Ectodermal cell (in vitro differentiated cells): Measurements from ENCODE around the gene PFKL.

ENCODE experiments used
- H3K27ac ChIP-seq: 2 replicates; pipeline ENCODE4 v1.7.0; 2013; ENCODE audit warnings: mild to moderate bottlenecking, low read depth, low read length; ENCODE audit not compliant: insufficient read depth, poor library complexity, severe bottlenecking
- H3K27me3 ChIP-seq: 2 replicates; pipeline ENCODE4 v1.7.0; 2013; ENCODE audit warnings: mild to moderate bottlenecking, low read length; ENCODE audit not compliant: insufficient read depth, control insufficient read depth, poor library complexity, severe bottlenecking
- H3K36me3 ChIP-seq: one replicate; pipeline ENCODE4 v1.7.0; 2013; ENCODE audit warnings: low read length; ENCODE audit not compliant: control insufficient read depth, insufficient read depth
- H3K4me1 ChIP-seq: one replicate; pipeline ENCODE4 v1.7.0; 2013; ENCODE audit warnings: low read length; ENCODE audit not compliant: control insufficient read depth, insufficient read depth
- H3K4me3 ChIP-seq: 2 replicates; pipeline ENCODE4 v1.7.0; 2013; ENCODE audit warnings: low read depth, low read length, control low read depth; ENCODE audit not compliant: insufficient read depth
- H3K9me3 ChIP-seq: 2 replicates; pipeline ENCODE4 v1.7.0; 2013; ENCODE audit warnings: mild to moderate bottlenecking, low read length, moderate library complexity; ENCODE audit not compliant: control insufficient read depth
- WGBS, 2 experiments: methylation state at CpG; one replicate each; pipeline ENCODE4 v1.1.7; 2013; ENCODE audit warnings: missing lambda C conversion rate in 2 of 2; 5-methylcytosine and 5-hydroxymethylcytosine counted together

PFKL gene

DNA sequence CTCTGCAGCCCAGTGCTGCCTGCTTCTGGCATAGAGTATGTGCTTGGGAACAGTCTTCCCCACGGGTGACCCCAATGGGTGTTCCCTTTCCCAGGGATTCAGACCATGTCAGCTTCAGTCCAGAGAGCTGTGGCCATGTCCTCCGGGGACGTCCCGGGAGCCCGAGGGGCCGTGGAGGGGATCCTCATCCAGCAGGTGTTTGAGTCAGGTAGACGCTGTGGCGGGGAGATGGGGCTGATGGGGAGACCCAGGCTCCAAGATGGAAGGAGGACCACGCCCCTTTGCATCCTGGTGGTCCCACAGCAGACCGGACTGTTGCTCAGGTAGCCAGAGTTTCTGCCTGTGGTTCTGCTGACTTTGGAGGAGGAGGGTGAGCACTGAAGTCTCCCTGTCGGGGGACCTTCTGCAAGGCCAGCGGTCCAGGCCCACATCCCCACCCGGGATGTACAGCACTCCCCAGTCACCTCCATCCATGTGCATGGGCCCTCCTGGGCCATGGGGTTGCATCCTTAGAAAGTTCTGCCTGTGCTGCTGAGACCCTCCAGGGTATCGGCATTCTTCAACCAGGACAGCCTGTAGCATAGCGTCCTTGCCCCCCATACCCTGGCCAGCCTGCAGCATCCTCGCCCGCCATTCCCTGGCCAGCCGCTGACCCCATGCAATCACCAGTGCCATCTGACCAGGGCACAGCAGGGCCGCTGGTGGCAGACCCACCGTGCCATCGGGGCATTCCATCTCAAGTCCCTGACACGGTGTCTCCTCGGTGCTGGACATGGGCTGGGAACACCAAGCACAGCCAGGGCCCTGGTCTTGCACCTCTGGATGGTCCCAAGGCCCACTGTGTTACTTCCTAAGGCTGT lies 11.4 kb upstream of the PFKL start:
- Histone ChIP-seq H3K9me3 (no peaks in the 10 kb centered on the region), H3K27ac (no peak overlapping the region), H3K27me3 (peaks cover 33% of the 10 kb centered on the region), H3K4me1 (peaks cover 27% of the 10 kb centered on the region), H3K36me3 (no peaks in the 10 kb centered on the region), H3K4me3 (no peak overlapping the region)
- WGBS, 2 experiments = 93 to 95% methylated on average over 23 of the region's 23 CpGs

DNA sequence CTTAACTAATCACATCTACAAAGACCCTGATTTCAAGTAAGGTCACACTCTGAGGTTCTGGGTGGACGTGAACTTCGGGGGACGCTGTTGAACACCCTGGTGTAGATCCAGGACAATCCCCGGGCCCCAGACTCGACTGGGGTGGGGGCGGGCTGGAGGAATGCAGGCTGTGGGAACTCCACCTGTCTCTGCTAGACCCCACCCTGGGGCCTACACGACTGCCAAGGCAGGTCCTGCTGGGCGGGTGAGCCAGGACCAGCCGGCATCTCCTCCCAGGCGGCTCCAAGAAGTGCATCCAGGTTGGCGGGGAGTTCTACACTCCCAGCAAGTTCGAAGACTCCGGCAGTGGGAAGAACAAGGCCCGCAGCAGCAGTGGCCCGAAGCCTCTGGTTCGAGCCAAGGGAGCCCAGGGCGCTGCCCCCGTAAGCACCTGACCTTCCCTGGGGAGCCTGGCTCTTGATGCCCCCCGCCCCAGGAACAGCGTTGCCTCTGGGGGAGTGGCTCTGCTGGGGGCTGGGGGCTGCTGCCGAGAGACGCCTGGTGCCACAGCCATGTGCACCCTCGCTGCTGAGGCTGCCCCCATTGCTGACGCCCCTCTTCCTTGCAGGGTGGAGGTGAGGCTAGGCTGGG lies 10.4 kb upstream of the PFKL start:
- peaks cover 24% of the 10 kb centered on the region for H3K27me3 ChIP-seq
- 87% methylated on average over 24 of the region's 24 CpGs for WGBS, 2 experiments
- no peak overlapping the region for H3K4me3 ChIP-seq
- H3K9me3 ChIP-seq = no peaks in the 10 kb centered on the region
- no peak overlapping the region for H3K27ac ChIP-seq
- peaks cover 20% of the 10 kb centered on the region for H3K4me1 ChIP-seq
- H3K36me3 ChIP-seq = no peaks in the 10 kb centered on the region

- H3K27me3 ChIP-seq = peaks cover 13% of the 10 kb centered on the region
- 88 to 91% methylated on average over 16 of the region's 16 CpGs for WGBS, 2 experiments
- H3K36me3 ChIP-seq = no peaks in the 10 kb centered on the region
- no peaks in the 10 kb centered on the region for H3K9me3 ChIP-seq
- H3K4me3 ChIP-seq = no peak overlapping the region
- H3K27ac ChIP-seq = no peak overlapping the region
- H3K4me1 ChIP-seq = peaks cover 15% of the 10 kb centered on the region
Measured at GRCh38 chr21:44290327-44291077, 9.4 kb upstream of the PFKL start.

DNA sequence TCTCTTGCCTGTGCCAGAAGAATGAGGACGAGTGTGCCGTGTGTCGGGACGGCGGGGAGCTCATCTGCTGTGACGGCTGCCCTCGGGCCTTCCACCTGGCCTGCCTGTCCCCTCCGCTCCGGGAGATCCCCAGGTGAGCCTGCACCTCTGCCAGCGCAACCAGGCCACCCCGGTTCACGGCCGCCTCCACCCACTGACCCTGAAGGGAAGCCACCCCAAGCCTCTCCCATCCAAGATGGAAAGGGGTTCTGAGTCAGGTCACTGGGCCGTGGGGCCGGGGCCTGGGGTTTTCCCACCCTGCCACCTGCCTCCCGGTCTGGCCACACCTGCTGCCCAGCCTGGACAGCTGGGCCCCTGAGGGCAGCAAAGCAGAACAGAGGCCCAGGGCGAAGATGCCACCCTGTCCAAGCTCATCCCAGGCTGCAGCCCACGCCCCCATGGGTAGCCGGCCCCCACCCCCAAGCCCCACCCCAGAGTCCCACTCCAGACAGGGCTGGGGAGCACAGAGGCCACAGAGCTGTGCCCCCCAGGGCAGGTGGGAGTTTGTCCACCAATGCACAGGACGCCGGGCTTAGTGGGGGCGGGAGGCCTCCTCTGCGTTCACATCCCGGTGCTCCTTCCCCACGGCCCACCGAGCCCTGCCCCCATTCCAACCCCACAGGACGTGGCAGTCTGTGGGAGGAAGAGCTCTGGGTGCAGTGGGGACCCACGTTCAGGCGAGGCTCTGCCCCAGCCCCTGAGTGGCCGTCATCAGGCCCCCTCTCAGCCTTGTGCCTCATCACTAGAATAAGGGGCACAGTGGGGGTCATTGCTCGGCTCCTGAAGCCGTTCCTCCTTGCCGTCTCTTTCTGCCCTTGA lies 8.5 kb upstream of the PFKL start:
- Histone ChIP-seq H3K36me3 (no peaks in the 10 kb centered on the region), H3K4me3 (no peak overlapping the region), H3K27ac (no peak overlapping the region), H3K9me3 (no peaks in the 10 kb centered on the region), H3K27me3 (peaks cover 5% of the 10 kb centered on the region), H3K4me1 (peaks cover 14% of the 10 kb centered on the region)
- 88 to 90% methylated on average over 33 of the region's 33 CpGs for WGBS, 2 experiments

GRCh38 chr21:44291936-44292811 lies 7.7 kb upstream of the PFKL start:
- Histone ChIP-seq H3K4me1 (peaks cover 6% of the 10 kb centered on the region), H3K4me3 (no peak overlapping the region), H3K27me3 (no peaks in the 10 kb centered on the region), H3K9me3 (no peaks in the 10 kb centered on the region), H3K36me3 (no peaks in the 10 kb centered on the region), H3K27ac (no peak overlapping the region)
- WGBS, 2 experiments = 77 to 79% methylated on average over 25 of the region's 25 CpGs

DNA sequence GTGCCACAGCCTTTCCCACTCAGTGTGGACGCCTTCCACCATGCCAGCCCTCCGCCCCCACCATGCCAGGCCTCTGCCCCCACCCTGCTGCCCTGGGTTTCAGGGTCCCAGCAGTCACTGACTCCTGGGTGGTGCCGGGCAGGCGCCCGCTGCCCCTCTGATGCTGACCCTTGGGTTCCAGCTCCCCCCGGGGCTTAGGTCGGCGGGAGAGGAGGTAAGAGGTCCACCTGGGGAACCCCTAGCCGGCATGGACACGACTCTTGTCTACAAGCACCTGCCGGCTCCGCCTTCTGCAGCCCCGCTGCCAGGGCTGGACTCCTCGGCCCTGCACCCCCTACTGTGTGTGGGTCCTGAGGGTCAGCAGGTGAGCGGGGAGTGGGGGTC lies 7.0 kb upstream of the PFKL start:
- Histone ChIP-seq H3K27me3 (peaks cover under 1% of the 10 kb centered on the region), H3K4me3 (no peak overlapping the region), H3K4me1 (no peaks in the 10 kb centered on the region), H3K27ac (no peak overlapping the region), H3K9me3 (no peaks in the 10 kb centered on the region), H3K36me3 (no peaks in the 10 kb centered on the region)
- 90 to 92% methylated on average over 15 of the region's 15 CpGs for WGBS, 2 experiments

DNA sequence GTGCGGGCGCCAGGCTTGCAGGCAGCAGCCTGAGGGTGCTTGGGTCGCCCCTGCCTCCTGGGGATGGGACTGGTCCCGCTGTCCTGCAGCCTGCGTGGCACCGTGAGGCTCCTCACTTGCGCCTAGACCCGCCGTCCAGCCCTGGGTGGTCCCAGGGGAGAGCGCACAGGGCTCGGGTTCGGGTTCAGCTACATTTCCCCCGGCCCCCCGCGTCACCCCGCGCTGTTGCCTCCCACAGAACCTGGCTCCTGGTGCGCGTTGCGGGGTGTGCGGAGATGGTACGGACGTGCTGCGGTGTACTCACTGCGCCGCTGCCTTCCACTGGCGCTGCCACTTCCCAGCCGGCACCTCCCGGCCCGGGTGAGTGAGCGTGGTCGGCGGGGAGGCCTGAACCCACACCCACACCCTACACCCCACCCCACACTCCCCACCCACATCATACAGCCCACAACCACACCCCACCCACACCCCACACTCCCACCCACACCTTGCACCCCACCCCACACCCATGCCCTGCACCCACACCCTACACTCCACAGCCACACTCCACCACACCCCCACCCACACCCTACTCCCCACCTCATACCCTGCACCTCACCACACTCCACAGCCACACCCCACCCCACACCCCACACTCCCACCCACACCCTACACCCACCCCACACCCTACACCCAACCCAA lies 6.2 kb upstream of the PFKL start:
- Histone ChIP-seq H3K27me3 (peaks cover 10% of the 10 kb centered on the region), H3K9me3 (no peaks in the 10 kb centered on the region), H3K4me1 (no peaks in the 10 kb centered on the region), H3K4me3 (no peak overlapping the region), H3K27ac (no peak overlapping the region), H3K36me3 (no peaks in the 10 kb centered on the region)
- 94% methylated on average over 33 of the region's 33 CpGs for WGBS, 2 experiments

DNA sequence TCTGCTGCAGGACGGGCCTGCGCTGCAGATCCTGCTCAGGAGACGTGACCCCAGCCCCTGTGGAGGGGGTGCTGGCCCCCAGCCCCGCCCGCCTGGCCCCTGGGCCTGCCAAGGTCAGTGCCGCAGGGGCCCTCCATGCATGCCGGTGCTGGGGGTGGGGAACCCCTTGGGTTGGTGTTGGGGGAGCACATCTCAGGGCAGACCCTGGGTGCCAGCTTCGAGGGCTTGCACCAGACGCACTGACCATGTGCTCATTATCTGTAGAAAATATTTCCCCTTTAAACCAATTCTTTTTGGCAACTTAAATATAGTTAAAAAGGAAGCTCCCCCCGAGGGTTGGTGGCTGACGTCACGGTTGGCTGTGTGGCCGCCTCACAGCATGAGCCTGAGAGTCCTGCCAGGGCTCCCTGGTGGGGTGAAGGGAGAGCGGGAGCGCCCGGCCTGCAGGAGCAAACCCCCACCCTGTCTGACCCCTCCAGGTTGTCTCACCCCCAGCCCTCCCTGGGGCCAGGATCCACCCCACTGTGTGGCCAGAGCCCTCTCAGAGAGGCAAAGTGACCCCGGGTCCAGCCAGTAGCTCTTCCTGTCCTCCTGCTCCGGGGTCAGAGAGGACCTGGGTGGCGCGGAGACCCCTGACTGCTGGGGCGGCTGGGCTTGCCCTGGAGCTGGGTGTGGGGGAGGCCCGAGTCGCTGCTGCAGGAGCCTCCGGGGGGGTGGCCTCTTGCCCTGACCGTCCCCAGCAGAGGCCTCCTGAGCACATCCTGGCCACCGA lies 5.3 kb upstream of the PFKL start:
- Histone ChIP-seq H3K4me3 (no peak overlapping the region), H3K27ac (no peak overlapping the region), H3K9me3 (no peaks in the 10 kb centered on the region), H3K4me1 (no peaks in the 10 kb centered on the region), H3K27me3 (peaks cover 17% of the 10 kb centered on the region), H3K36me3 (no peaks in the 10 kb centered on the region)
- 89% methylated on average over 26 of the region's 26 CpGs for WGBS, 2 experiments
